Mesendoderm (in vitro differentiated cells): ENCODE measurements around the gene ZBED1.

Experiments
- DNase-seq: peaks from one replicate; pipeline ENCODE4 v3.0.0; 2013
- H2AK5ac ChIP-seq: 2 replicates; pipeline ENCODE4 v1.6.1; 2013; ENCODE audit warnings: low read length, inconsistent platforms
- H2BK120ac ChIP-seq: 2 replicates; pipeline ENCODE4 v1.6.1; 2013; ENCODE audit warnings: low read depth, mild to moderate bottlenecking, low read length, moderate library complexity, mixed read lengths
- H2BK15ac ChIP-seq: replicated peaks from 2 replicates; pipeline ENCODE4 v1.6.1; 2013; ENCODE audit warnings: low read depth, mild to moderate bottlenecking, moderate library complexity
- H2BK5ac ChIP-seq: 2 replicates; pipeline ENCODE4 v1.6.1; 2013; ENCODE audit warnings: low read length, inconsistent platforms
- H3K18ac ChIP-seq: 2 replicates; pipeline ENCODE4 v1.6.1; 2013; ENCODE audit warnings: mild to moderate bottlenecking, low read length, mixed read lengths
- H3K23ac ChIP-seq: one replicate; pipeline ENCODE4 v1.6.1; 2013; ENCODE audit warnings: low read length
- H3K27ac ChIP-seq: 2 replicates; pipeline ENCODE4 v1.5.1; 2013; ENCODE audit warnings: low read depth, mild to moderate bottlenecking, inconsistent platforms, low read length, moderate library complexity
- H3K27me3 ChIP-seq: 2 replicates; pipeline ENCODE4 v1.6.1; 2013; ENCODE audit warnings: low read length, control low read depth, mild to moderate bottlenecking, inconsistent platforms; ENCODE audit not compliant: insufficient read depth, poor library complexity
- H3K36me3 ChIP-seq: 2 replicates; pipeline ENCODE4 v1.6.1; 2013; ENCODE audit warnings: low read length, inconsistent platforms; ENCODE audit not compliant: control insufficient read depth, insufficient read depth
- H3K4ac ChIP-seq: one replicate; pipeline ENCODE4 v1.6.1; 2013; ENCODE audit warnings: low read depth, mild to moderate bottlenecking, low read length, moderate library complexity
- H3K4me1 ChIP-seq: 2 replicates; pipeline ENCODE4 v1.6.1; 2013; ENCODE audit warnings: low read depth, low read length, inconsistent platforms; ENCODE audit not compliant: control insufficient read depth
- H3K4me2 ChIP-seq: 2 replicates; pipeline ENCODE4 v1.6.1; 2013; ENCODE audit warnings: low read length
- H3K4me3 ChIP-seq: 2 replicates; pipeline ENCODE4 v1.5.1; 2013; ENCODE audit warnings: mild to moderate bottlenecking, low read length
- H3K56ac ChIP-seq: one replicate; pipeline ENCODE4 v1.6.1; 2013; ENCODE audit warnings: low read length
- H3K79me1 ChIP-seq: 2 replicates; pipeline ENCODE4 v1.6.1; 2013; ENCODE audit warnings: low read length, inconsistent platforms
- H3K79me2 ChIP-seq: 2 replicates; pipeline ENCODE4 v1.6.1; 2013; ENCODE audit warnings: mild to moderate bottlenecking, low read length; ENCODE audit not compliant: control insufficient read depth, insufficient read depth
- H3K9ac ChIP-seq: 2 replicates; pipeline ENCODE4 v1.6.1; 2013; ENCODE audit warnings: low read length, inconsistent platforms
- H4K5ac ChIP-seq: one replicate; pipeline ENCODE4 v1.6.1; 2013; ENCODE audit warnings: low read length
- H4K8ac ChIP-seq: one replicate; pipeline ENCODE4 v1.6.1; 2013; ENCODE audit warnings: low read depth, mild to moderate bottlenecking, control low read depth, low read length, moderate library complexity
- whole genome bisulfite sequencing: extraction: QIAGEN DNeasy Blood & Tissue Kit; methylation state at CpG from one replicate; pipeline ENCODE4 v1.1.7; 2013; ENCODE audit warnings: low lambda C conversion rate, missing lambda C conversion rate; ENCODE audit not compliant: insufficient coverage; ENCODE audit errors: extremely low coverage; 5-methylcytosine and 5-hydroxymethylcytosine counted together

The ZBED1 gene

GRCh38 chrX:2503591-2504500 lies 3.1 kb upstream of the ZBED1 start:
- no peaks in the 10 kb centered on the region for H3K4me1 ChIP-seq
- no peak overlapping the region for H3K4me3 ChIP-seq
- no peak overlapping the region for H2BK120ac ChIP-seq
- H3K79me1 ChIP-seq = peaks cover 2% of the 10 kb centered on the region
- no peaks in the 10 kb centered on the region for H3K27me3 ChIP-seq
- no peak overlapping the region for H2BK5ac ChIP-seq
- H3K56ac ChIP-seq = no peak overlapping the region
- no peak overlapping the region for H4K8ac ChIP-seq
- no peaks in the 10 kb centered on the region for H3K36me3 ChIP-seq
- no peak overlapping the region for H3K23ac ChIP-seq
- no peak overlapping the region for H2AK5ac ChIP-seq
- no peak overlapping the region for H3K18ac ChIP-seq
- DNase-seq = no peak
- H3K4me2 ChIP-seq = no peak overlapping the region
- H4K5ac ChIP-seq = no peak overlapping the region
- H3K27ac ChIP-seq = no peak overlapping the region
- H3K79me2 ChIP-seq = peaks cover 13% of the 10 kb centered on the region
- no peak overlapping the region for H3K9ac ChIP-seq
- no peak overlapping the region for H3K4ac ChIP-seq
- H2BK15ac ChIP-seq = no peak overlapping the region
- WGBS = no CpG with 5 or more reads among the region's 13 CpGs

- no CpG with 5 or more reads among the region's 19 CpGs for WGBS
- H4K5ac ChIP-seq = no peak overlapping the region
- no peak overlapping the region for H3K9ac ChIP-seq
- no peak overlapping the region for H2AK5ac ChIP-seq
- no peak overlapping the region for H2BK5ac ChIP-seq
- H3K23ac ChIP-seq = no peak overlapping the region
- H3K79me1 ChIP-seq = peaks cover 2% of the 10 kb centered on the region
- peak overlapping the region; percentile 66 for H4K8ac ChIP-seq
- no peak overlapping the region for H3K4me3 ChIP-seq
- H3K36me3 ChIP-seq = no peaks in the 10 kb centered on the region
- DNase-seq = no peak
- H3K4me1 ChIP-seq = no peaks in the 10 kb centered on the region
- H2BK120ac ChIP-seq = no peak overlapping the region
- no peaks in the 10 kb centered on the region for H3K27me3 ChIP-seq
- no peak overlapping the region for H3K56ac ChIP-seq
- H3K4me2 ChIP-seq = no peak overlapping the region
- H3K4ac ChIP-seq = no peak overlapping the region
- no peak overlapping the region for H2BK15ac ChIP-seq
- H3K27ac ChIP-seq = peak overlapping the region; percentile 62
- H3K79me2 ChIP-seq = peaks cover 23% of the 10 kb centered on the region
- peak overlapping the region; percentile 43 for H3K18ac ChIP-seq
Measured at GRCh38 chrX:2502668-2503519, 2.1 kb upstream of the ZBED1 start.

- Histone ChIP-seq H3K4me3 (no peak overlapping the region), H3K4me2 (no peak overlapping the region), H3K9ac (no peak overlapping the region), H3K79me1 (peaks cover 2% of the 10 kb centered on the region), H2BK15ac (no peak overlapping the region), H3K27me3 (no peaks in the 10 kb centered on the region), H3K4me1 (no peaks in the 10 kb centered on the region), H3K4ac (no peak overlapping the region), H3K23ac (no peak overlapping the region), H3K36me3 (no peaks in the 10 kb centered on the region), H3K56ac (peak overlapping the region; percentile 42), H2BK5ac (no peak overlapping the region), H3K18ac (peak overlapping the region; percentile 43), H3K79me2 (peaks cover 30% of the 10 kb centered on the region), H2AK5ac (peak overlapping the region; percentile 14), H2BK120ac (no peak overlapping the region), H4K5ac (no peak overlapping the region), H4K8ac (peak overlapping the region; percentile 66), H3K27ac (peak overlapping the region; percentile 62)
- no peak for DNase-seq
- no CpG with 5 or more reads among the region's 5 CpGs for WGBS
Measured at GRCh38 chrX:2502120-2502667, 1.4 kb upstream of the ZBED1 start.

- Histone ChIP-seq H3K36me3 (no peaks in the 10 kb centered on the region), H2AK5ac (peak overlapping the region; percentile 14), H3K4me2 (no peak overlapping the region), H3K9ac (no peak overlapping the region), H3K27me3 (no peaks in the 10 kb centered on the region), H3K27ac (no peak overlapping the region), H4K5ac (no peak overlapping the region), H3K79me2 (peaks cover 33% of the 10 kb centered on the region), H3K18ac (peak overlapping the region; percentile 100), H2BK120ac (peak overlapping the region; percentile 93), H2BK5ac (no peak overlapping the region), H3K23ac (no peak overlapping the region), H3K56ac (peak overlapping the region; percentile 42), H2BK15ac (no peak overlapping the region), H3K79me1 (peaks cover 2% of the 10 kb centered on the region), H3K4me1 (no peaks in the 10 kb centered on the region), H3K4ac (peak overlapping the region; percentile 89), H3K4me3 (no peak overlapping the region), H4K8ac (peak overlapping the region; percentile 100)
- no peak for DNase-seq
- whole genome bisulfite sequencing = no CpG with 5 or more reads among the region's 5 CpGs
Measured at GRCh38 chrX:2501559-2502102, 855 bp upstream of the ZBED1 start.

- Histone ChIP-seq H3K4me3 (peak overlapping the region; percentile 87), H3K9ac (peak overlapping the region; percentile 85), H3K79me1 (peaks cover 5% of the 10 kb centered on the region), H2AK5ac (no peak overlapping the region), H4K8ac (peak overlapping the region; percentile 100), H3K4ac (peak overlapping the region; percentile 89), H3K36me3 (peaks cover 2% of the 10 kb centered on the region), H3K4me2 (peak overlapping the region; percentile 66), H3K27ac (peak overlapping the region; percentile 57), H3K56ac (peak overlapping the region; percentile 92), H2BK5ac (no peak overlapping the region), H3K27me3 (no peaks in the 10 kb centered on the region), H3K4me1 (no peaks in the 10 kb centered on the region), H2BK120ac (peak overlapping the region; percentile 95), H2BK15ac (no peak overlapping the region), H3K79me2 (peaks cover 44% of the 10 kb centered on the region), H3K18ac (peak overlapping the region; percentile 100), H4K5ac (no peak overlapping the region), H3K23ac (no peak overlapping the region)
- WGBS = no CpG with 5 or more reads among the region's 70 CpGs
- DNase-seq = peak; percentile 70
Measured at GRCh38 chrX:2500091-2500802, 529 bp downstream of the ZBED1 start.
